ENCODE results near the gene STKLD1.

DNA sequence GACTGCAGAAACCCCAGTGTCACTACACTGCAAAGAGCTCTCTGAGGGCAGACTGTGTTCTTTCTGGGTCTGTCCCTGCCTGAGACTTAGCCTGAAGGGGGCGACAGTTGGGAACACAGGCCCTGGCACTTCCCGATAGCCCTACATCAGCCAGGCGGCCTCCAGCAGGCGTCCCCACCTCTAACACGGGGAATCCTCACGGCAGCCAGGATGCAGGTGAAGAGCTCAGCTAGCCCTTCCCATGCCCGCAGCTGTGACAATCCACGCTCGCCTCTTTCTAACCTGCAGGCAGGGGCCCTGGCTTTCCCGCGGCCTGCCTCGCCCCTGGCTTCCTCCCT lies 34.1 kb upstream of the STKLD1 start:
- TF ChIP-seq, protein P1, sequence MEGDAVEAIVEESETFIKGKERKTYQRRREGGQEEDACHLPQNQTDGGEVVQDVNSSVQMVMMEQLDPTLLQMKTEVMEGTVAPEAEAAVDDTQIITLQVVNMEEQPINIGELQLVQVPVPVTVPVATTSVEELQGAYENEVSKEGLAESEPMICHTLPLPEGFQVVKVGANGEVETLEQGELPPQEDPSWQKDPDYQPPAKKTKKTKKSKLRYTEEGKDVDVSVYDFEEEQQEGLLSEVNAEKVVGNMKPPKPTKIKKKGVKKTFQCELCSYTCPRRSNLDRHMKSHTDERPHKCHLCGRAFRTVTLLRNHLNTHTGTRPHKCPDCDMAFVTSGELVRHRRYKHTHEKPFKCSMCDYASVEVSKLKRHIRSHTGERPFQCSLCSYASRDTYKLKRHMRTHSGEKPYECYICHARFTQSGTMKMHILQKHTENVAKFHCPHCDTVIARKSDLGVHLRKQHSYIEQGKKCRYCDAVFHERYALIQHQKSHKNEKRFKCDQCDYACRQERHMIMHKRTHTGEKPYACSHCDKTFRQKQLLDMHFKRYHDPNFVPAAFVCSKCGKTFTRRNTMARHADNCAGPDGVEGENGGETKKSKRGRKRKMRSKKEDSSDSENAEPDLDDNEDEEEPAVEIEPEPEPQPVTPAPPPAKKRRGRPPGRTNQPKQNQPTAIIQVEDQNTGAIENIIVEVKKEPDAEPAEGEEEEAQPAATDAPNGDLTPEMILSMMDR (conservative IDR thresholded peaks at IDR 0.05; ENCODE audit: low read depth, low read length) = no peak; the same call in 1 of the 2 replicates
- TF ChIP-seq EZH2 (IDR thresholded peaks at IDR 0.05; ENCODE audit: low read length, unreplicated experiment) (no peak), EZH2phosphoT487 (IDR thresholded peaks at IDR 0.05; ENCODE audit: borderline replicate concordance, low read length) (no peak)
